ENCODE measurements around the gene CYP2U1. TPM values are rescaled to one million over a fixed set of nuclear protein-coding genes. Genes with fewer than 3 reads are reported as not detected.

Gene CYP2U1
- total RNA-seq, 2 experiments from 2014 or later: 5.6 to 11.8 TPM

- DNase-seq (ENCODE audit: low spot score): peak; percentile 42
- POLR2A ChIA-PET: interaction anchor here (0.7 to 1.5 kb wide), 2 partner anchors 15 to 1728 kb away, joined by 3 to 6 read pairs; no protein-coding TSS in a partner anchor
- BruUV-seq (replicated peaks): no TSS peak
- Histone ChIP-seq H3K79me2 (ENCODE audit: insufficient read depth, low read depth, low read length) (no peaks in the 10 kb centered on the region), H3K4me2 (ENCODE audit: low read length) (no peak overlapping the region), H3K4me3 (ENCODE audit: low read depth, low read length, poor library complexity, severe bottlenecking) (no peak overlapping the region), H3K27ac (ENCODE audit: low read depth, low read length, poor library complexity, severe bottlenecking) (no peak overlapping the region), H3K36me3 (ENCODE audit: insufficient read depth, low read length) (no peaks in the 10 kb centered on the region), H3K9me3 (ENCODE audit: low read length) (peaks cover 22% of the 10 kb centered on the region; the same call in 1 of the 2 replicates), H3K9me2 (ENCODE audit: insufficient read depth, low read length) (no peaks in the 10 kb centered on the region), H3K4me1 (ENCODE audit: insufficient read depth, low read length, poor library complexity, severe bottlenecking) (no peaks in the 10 kb centered on the region), H2AFZ (ENCODE audit: low read length) (no peak overlapping the region), H4K20me1 (ENCODE audit: insufficient read depth, low read length) (no peaks in the 10 kb centered on the region)
- no peak for TF ChIP-seq CTCF (conservative IDR thresholded peaks at IDR 0.05; ENCODE audit: low read length)
- TF ChIP-seq EZH2phosphoT487 (IDR thresholded peaks at IDR 0.05; ENCODE audit: borderline replicate concordance, low read depth, low read length): no peak
- CTCF ChIA-PET (ENCODE audit: unreplicated experiment): no interaction called here
- intact Hi-C loops (cut with micrococcal nuclease; ENCODE audit: unreplicated experiment): no loop called here
Measured at GRCh38 chr4:107888237-107888636, 43.1 kb upstream of the CYP2U1 start.

- no peak overlapping the region for H3K27ac ChIP-seq (ENCODE audit: low read depth, low read length, poor library complexity, severe bottlenecking)
- H3K9me2 ChIP-seq (ENCODE audit: insufficient read depth, low read length): no peaks in the 10 kb centered on the region
- H3K79me2 ChIP-seq (ENCODE audit: insufficient read depth, low read depth, low read length): no peaks in the 10 kb centered on the region
- no peaks in the 10 kb centered on the region for H3K4me1 ChIP-seq (ENCODE audit: insufficient read depth, low read length, poor library complexity, severe bottlenecking)
- peaks cover 22% of the 10 kb centered on the region; the same call in 1 of the 2 replicates for H3K9me3 ChIP-seq (ENCODE audit: low read length)
- no TSS peak for BruUV-seq (replicated peaks)
- DNase-seq (ENCODE audit: low spot score): no peak
- ChIA-PET POLR2A (interaction anchor here (0.7 kb wide), 1 partner anchor 58 kb away, joined by 5 read pairs; no protein-coding TSS in a partner anchor), CTCF (ENCODE audit: unreplicated experiment) (no interaction called here)
- TF ChIP-seq CTCF (conservative IDR thresholded peaks at IDR 0.05; ENCODE audit: low read length) (no peak), EZH2phosphoT487 (IDR thresholded peaks at IDR 0.05; ENCODE audit: borderline replicate concordance, low read depth, low read length) (no peak)
- H3K4me2 ChIP-seq (ENCODE audit: low read length): no peak overlapping the region
- H3K4me3 ChIP-seq (ENCODE audit: low read depth, low read length, poor library complexity, severe bottlenecking): no peak overlapping the region
- intact Hi-C loops (cut with micrococcal nuclease; ENCODE audit: unreplicated experiment): no loop called here
- no peak overlapping the region for H2AFZ ChIP-seq (ENCODE audit: low read length)
- H4K20me1 ChIP-seq (ENCODE audit: insufficient read depth, low read length): no peaks in the 10 kb centered on the region
- H3K36me3 ChIP-seq (ENCODE audit: insufficient read depth, low read length): no peaks in the 10 kb centered on the region
Measured at GRCh38 chr4:107890779-107891178, 40.6 kb upstream of the CYP2U1 start.

GRCh38 chr4:107891299-107891698, 40.0 kb upstream of the CYP2U1 start:
- no peak overlapping the region for H3K4me2 ChIP-seq (ENCODE audit: low read length)
- intact Hi-C loops (cut with micrococcal nuclease; ENCODE audit: unreplicated experiment): no loop called here
- no peaks in the 10 kb centered on the region for H4K20me1 ChIP-seq (ENCODE audit: insufficient read depth, low read length)
- no peaks in the 10 kb centered on the region for H3K79me2 ChIP-seq (ENCODE audit: insufficient read depth, low read depth, low read length)
- CTCF ChIA-PET (ENCODE audit: unreplicated experiment): no interaction called here
- H3K27ac ChIP-seq (ENCODE audit: low read depth, low read length, poor library complexity, severe bottlenecking): no peak overlapping the region
- H2AFZ ChIP-seq (ENCODE audit: low read length): no peak overlapping the region
- no peak for TF ChIP-seq EZH2phosphoT487 (IDR thresholded peaks at IDR 0.05; ENCODE audit: borderline replicate concordance, low read depth, low read length)
- TF ChIP-seq CTCF (conservative IDR thresholded peaks at IDR 0.05; ENCODE audit: low read length): no peak
- DNase-seq (ENCODE audit: low spot score): no peak
- no TSS peak for BruUV-seq (replicated peaks)
- POLR2A ChIA-PET: no interaction called here
- no peaks in the 10 kb centered on the region for H3K4me1 ChIP-seq (ENCODE audit: insufficient read depth, low read length, poor library complexity, severe bottlenecking)
- no peak overlapping the region for H3K4me3 ChIP-seq (ENCODE audit: low read depth, low read length, poor library complexity, severe bottlenecking)
- peaks cover 22% of the 10 kb centered on the region; the same call in 1 of the 2 replicates for H3K9me3 ChIP-seq (ENCODE audit: low read length)
- H3K36me3 ChIP-seq (ENCODE audit: insufficient read depth, low read length): no peaks in the 10 kb centered on the region
- no peaks in the 10 kb centered on the region for H3K9me2 ChIP-seq (ENCODE audit: insufficient read depth, low read length)

All from OCI-LY7 (cell line).